Lower leg skin (tissue), 4 donors: ENCODE data around the gene MPV17. TPM values are rescaled to one million over a fixed set of nuclear protein-coding genes. Genes with fewer than 3 reads are reported as not detected.

ENCODE experiments used
- DNase-seq, 2 donors: peaks; one replicate each; pipeline ENCODE4 v3.0.0-alpha.2; 2019; ENCODE audit warnings: low spot score in 2 of 2
- H3K4me3 ChIP-seq: fragments of 200-600 bp; sonication (generic); 2 replicates; pipeline ENCODE4 v1.5.1; 2017; ENCODE audit warnings: mild to moderate bottlenecking, low read depth; ENCODE audit not compliant: poor library complexity, severe bottlenecking
- CTCF ChIP-seq, 3 donors: fragments of 450-650 bp; IDR thresholded peaks; one replicate each; pipeline ENCODE4 v1.5.1; 2016; ENCODE audit warnings: antibody characterized with exemption in 3 of 3, mild to moderate bottlenecking in 3 of 3, moderate library complexity in 2 of 3
- POLR2A ChIP-seq, 2 donors: fragments of 450-650 bp; IDR thresholded peaks; one replicate each; pipeline ENCODE4 v1.6.1; 2016 to 2017; ENCODE audit warnings: antibody characterized with exemption in 2 of 2, mild to moderate bottlenecking in 1 of 2, moderate library complexity in 1 of 2
- WGBS, 2 donors: methylation state at CpG; one replicate each; pipeline ENCODE4 v1.1.5; 2018; 5-methylcytosine and 5-hydroxymethylcytosine counted together
- intact Hi-C: fragments of 100-400 bp; cut with DNase I; formaldehyde crosslinking; loops from one replicate; pipeline ENCODE4 v1.15.0; 2023; ENCODE audit warnings: low total_unique reads
- total RNA-seq, 4 donors: library from RNA; depleted of rRNA; stranded (reverse); fragments of >200 nt; gene quantifications; one replicate each; pipeline ENCODE4 v1.1.0, GENCODE V29; 2016

Gene MPV17
- total RNA-seq, 4 donors from 2014 or later: 27.2 to 44.8 (median 37.0) TPM

GRCh38 chr2:27284996-27285395 is 37.9 kb downstream of the MPV17 start:
- intact Hi-C loops: loop anchor here (5.0 kb wide), 1 partner anchor 183 kb away; no protein-coding TSS in a partner anchor
- 90 to 93% methylated on average over 1 of the region's 1 CpG for WGBS, 2 donors
- no peak for DNase-seq
- TF ChIP-seq CTCF (IDR thresholded peaks at IDR 0.05) (no peak), POLR2A (IDR thresholded peaks at IDR 0.05) (no peak)
- no peak overlapping the region for H3K4me3 ChIP-seq

GRCh38 chr2:27282892-27283291 is 40.0 kb downstream of the MPV17 start:
- DNase-seq: no peak
- intact Hi-C loops: loop anchor here (5.0 kb wide), 1 partner anchor 181 kb away; no protein-coding TSS in a partner anchor
- H3K4me3 ChIP-seq: no peak overlapping the region
- TF ChIP-seq POLR2A (IDR thresholded peaks at IDR 0.05): no peak
- no peak for TF ChIP-seq CTCF (IDR thresholded peaks at IDR 0.05)
- 54 to 61% methylated on average over 5 of the region's 5 CpGs for WGBS, 2 donors

- no peak for DNase-seq
- intact Hi-C loops: loop anchor here (5.0 kb wide), 1 partner anchor 180 kb away; no protein-coding TSS in a partner anchor
- WGBS, 2 donors: 52 to 57% methylated on average over 5 of the region's 5 CpGs
- no peak within 1 kb of the TSS for H3K4me3 ChIP-seq
- no peak for TF ChIP-seq CTCF (IDR thresholded peaks at IDR 0.05)
- TF ChIP-seq POLR2A (IDR thresholded peaks at IDR 0.05): no peak
These were observed 40.9 kb downstream of the MPV17 start, which contains the start of gene TRIM54 for GRCh38 chr2:27281855-27282559. Gene TRIM54, plus strand, starts transcription at chr2:27282429. Its CDS starts 303 bp downstream, at chr2:27282732.

- H3K4me3 ChIP-seq: no peak overlapping the region
- TF ChIP-seq CTCF (IDR thresholded peaks at IDR 0.05): no peak
- no peak for TF ChIP-seq POLR2A (IDR thresholded peaks at IDR 0.05)
- DNase-seq: no peak
- WGBS, 2 donors: 61 to 68% methylated on average over 3 of the region's 3 CpGs
- intact Hi-C loops: loop anchor here (5.0 kb wide), 1 partner anchor 179 kb away; no protein-coding TSS in a partner anchor
These were observed 41.5 kb downstream of the MPV17 start for GRCh38 chr2:27281442-27281841.

GRCh38 chr2:27280826-27281225 is 42.1 kb downstream of the MPV17 start:
- no peak overlapping the region for H3K4me3 ChIP-seq
- TF ChIP-seq CTCF (IDR thresholded peaks at IDR 0.05): no peak
- no peak for TF ChIP-seq POLR2A (IDR thresholded peaks at IDR 0.05)
- DNase-seq: no peak
- WGBS, 2 donors: 58 to 65% methylated on average over 3 of the region's 3 CpGs
- intact Hi-C loops: loop anchor here (5.0 kb wide), 1 partner anchor 179 kb away; no protein-coding TSS in a partner anchor
